ENCODE measurements around the gene NOX3.

NOX3 gene

DNA sequence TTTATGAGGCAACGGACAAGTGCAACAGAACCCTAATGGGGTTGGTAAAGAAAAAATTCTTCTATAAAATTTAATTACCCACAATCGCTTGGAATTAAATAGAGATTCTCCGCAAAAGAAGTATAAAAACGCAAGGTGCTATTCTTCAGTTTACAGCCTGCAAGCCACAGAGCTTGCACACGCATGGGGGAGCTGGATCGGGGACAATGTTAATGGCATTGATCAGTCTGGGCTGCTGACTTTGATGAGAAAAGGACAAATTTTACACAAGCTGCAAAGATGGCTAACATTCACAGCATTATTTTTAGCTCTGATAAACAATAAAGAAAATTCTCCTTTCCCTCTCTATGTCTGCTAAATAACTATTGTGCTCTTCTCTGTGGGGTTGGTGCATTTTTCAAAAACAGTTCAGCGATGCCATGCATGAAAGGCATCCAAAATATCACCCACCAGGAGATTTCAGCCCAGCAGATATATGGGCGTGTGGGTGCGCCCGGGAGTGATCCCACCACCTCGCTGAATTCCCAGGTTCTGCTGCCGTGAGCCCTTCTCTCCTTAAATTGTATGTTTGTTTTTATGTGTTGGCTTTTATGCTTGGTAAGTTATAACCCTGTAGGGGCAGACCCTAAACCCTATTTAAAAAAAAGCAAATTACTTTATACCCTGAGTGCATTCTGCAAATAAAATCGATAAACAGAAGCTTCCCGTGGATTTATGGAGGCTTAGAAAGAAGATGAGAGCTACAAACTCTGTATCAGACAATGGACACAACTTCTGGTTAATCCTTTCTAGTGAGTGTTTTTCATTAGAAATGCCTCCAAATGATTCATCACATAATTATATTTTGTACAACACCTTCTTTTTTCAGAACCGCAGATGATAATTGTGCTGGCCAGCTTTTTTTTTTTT is 55.6 kb downstream of the NOX3 start:
- no peak overlapping the region for H3K9ac ChIP-seq (ENCODE audit: low read depth, low read length)
- H3K27me3 ChIP-seq (ENCODE audit: insufficient read depth, low read length, poor library complexity): no peaks in the 10 kb centered on the region
- no peaks in the 10 kb centered on the region for H3K4me1 ChIP-seq (ENCODE audit: insufficient read depth, low read length)
- H4K20me1 ChIP-seq (ENCODE audit: insufficient read depth, low read length): no peaks in the 10 kb centered on the region
- no peaks in the 10 kb centered on the region for H3K79me2 ChIP-seq (ENCODE audit: insufficient read depth, low read length)
- H3K4me2 ChIP-seq (ENCODE audit: insufficient read depth, low read length): no peak overlapping the region
- no peaks in the 10 kb centered on the region for H3K9me3 ChIP-seq (ENCODE audit: insufficient read depth, low read length, severe bottlenecking)
- TF ChIP-seq, protein P1, sequence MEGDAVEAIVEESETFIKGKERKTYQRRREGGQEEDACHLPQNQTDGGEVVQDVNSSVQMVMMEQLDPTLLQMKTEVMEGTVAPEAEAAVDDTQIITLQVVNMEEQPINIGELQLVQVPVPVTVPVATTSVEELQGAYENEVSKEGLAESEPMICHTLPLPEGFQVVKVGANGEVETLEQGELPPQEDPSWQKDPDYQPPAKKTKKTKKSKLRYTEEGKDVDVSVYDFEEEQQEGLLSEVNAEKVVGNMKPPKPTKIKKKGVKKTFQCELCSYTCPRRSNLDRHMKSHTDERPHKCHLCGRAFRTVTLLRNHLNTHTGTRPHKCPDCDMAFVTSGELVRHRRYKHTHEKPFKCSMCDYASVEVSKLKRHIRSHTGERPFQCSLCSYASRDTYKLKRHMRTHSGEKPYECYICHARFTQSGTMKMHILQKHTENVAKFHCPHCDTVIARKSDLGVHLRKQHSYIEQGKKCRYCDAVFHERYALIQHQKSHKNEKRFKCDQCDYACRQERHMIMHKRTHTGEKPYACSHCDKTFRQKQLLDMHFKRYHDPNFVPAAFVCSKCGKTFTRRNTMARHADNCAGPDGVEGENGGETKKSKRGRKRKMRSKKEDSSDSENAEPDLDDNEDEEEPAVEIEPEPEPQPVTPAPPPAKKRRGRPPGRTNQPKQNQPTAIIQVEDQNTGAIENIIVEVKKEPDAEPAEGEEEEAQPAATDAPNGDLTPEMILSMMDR (IDR thresholded peaks at IDR 0.05; ENCODE audit: borderline replicate concordance, extremely low read depth, low read length, poor library complexity, severe bottlenecking): no peak
- TF ChIP-seq EZH2 (IDR thresholded peaks at IDR 0.05; ENCODE audit: borderline replicate concordance, low read depth, low read length, severe bottlenecking): no peak
- H2AFZ ChIP-seq (ENCODE audit: low read depth, low read length): no peak overlapping the region
- H3K36me3 ChIP-seq (ENCODE audit: insufficient read depth, low read length): no peaks in the 10 kb centered on the region
- DNase-seq (no peak), ATAC-seq (ENCODE audit: insufficient read depth, low read depth) (no peak)
- H3K27ac ChIP-seq (ENCODE audit: low read length): no peak overlapping the region
- no peak overlapping the region for H3K4me3 ChIP-seq (ENCODE audit: low read depth in 1 of 2, low read length in 2 of 2)

DNA sequence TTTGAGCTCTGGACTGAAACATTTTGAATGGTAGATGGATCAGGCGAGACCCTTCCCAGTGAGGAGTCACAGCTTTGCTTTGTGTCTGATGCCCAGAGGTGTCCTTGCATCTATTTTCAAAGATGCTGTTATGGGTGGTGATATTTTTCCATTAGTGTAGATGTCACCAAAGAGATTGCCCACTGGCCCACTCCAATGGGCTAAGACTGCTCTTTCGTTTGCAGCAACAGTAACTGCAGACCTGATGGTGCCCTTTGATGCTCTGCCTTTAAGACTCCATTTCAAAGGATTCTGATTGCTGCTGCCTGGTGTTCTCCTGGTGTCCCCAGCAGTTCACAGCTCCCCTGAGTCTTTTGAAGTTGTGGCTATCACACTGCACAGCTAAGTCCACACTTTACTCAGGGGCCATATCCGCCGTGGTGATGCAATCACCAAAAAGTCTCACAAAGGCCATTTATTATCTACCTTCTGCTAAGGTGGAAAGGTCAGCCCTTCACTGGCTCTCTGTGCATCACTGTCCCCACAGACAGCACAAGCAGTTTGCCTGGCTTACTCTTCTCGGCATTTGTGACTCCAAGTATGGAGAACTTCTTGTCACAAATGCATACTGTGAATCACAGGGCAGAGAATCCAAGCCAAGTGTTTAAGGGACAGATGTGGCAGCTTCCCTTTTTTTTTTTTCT is 56.4 kb downstream of the NOX3 start:
- no peak overlapping the region for H3K27ac ChIP-seq (ENCODE audit: low read length)
- no peaks in the 10 kb centered on the region for H3K79me2 ChIP-seq (ENCODE audit: insufficient read depth, low read length)
- H2AFZ ChIP-seq (ENCODE audit: low read depth, low read length): no peak overlapping the region
- H3K4me2 ChIP-seq (ENCODE audit: insufficient read depth, low read length): no peak overlapping the region
- ATAC-seq (ENCODE audit: insufficient read depth, low read depth) (no peak), DNase-seq (no peak)
- no peaks in the 10 kb centered on the region for H3K9me3 ChIP-seq (ENCODE audit: insufficient read depth, low read length, severe bottlenecking)
- no peaks in the 10 kb centered on the region for H3K27me3 ChIP-seq (ENCODE audit: insufficient read depth, low read length, poor library complexity)
- H3K4me1 ChIP-seq (ENCODE audit: insufficient read depth, low read length): no peaks in the 10 kb centered on the region
- H3K9ac ChIP-seq (ENCODE audit: low read depth, low read length): no peak overlapping the region
- no peaks in the 10 kb centered on the region for H4K20me1 ChIP-seq (ENCODE audit: insufficient read depth, low read length)
- no peak overlapping the region for H3K4me3 ChIP-seq (ENCODE audit: low read depth in 1 of 2, low read length in 2 of 2)
- TF ChIP-seq EZH2 (IDR thresholded peaks at IDR 0.05; ENCODE audit: borderline replicate concordance, low read depth, low read length, severe bottlenecking): no peak
- TF ChIP-seq, protein P1 (IDR thresholded peaks at IDR 0.05; ENCODE audit: borderline replicate concordance, extremely low read depth, low read length, poor library complexity, severe bottlenecking): no peak
- H3K36me3 ChIP-seq (ENCODE audit: insufficient read depth, low read length): no peaks in the 10 kb centered on the region

DNA sequence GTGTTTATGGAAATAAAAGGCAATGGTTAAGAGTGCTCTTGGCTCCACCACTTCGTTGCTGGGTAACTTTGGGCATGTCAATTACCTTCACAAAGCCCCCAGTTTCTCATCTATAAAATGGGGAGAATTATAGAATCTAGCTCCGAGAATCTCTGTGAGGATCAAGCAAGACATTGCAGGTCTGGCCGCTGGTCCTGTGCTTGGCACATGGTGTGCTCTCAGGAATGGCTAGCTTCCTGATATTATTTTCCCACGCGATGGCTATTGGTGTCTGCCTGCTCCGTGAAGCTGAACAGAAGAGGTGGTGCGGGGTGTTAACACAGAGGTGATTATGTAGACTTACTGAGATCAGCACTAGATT is 57.0 kb downstream of the NOX3 start:
- H3K9me3 ChIP-seq (ENCODE audit: insufficient read depth, low read length, severe bottlenecking): no peaks in the 10 kb centered on the region
- no peaks in the 10 kb centered on the region for H4K20me1 ChIP-seq (ENCODE audit: insufficient read depth, low read length)
- H3K4me2 ChIP-seq (ENCODE audit: insufficient read depth, low read length): no peak overlapping the region
- no peak overlapping the region for H3K27ac ChIP-seq (ENCODE audit: low read length)
- H3K4me1 ChIP-seq (ENCODE audit: insufficient read depth, low read length): no peaks in the 10 kb centered on the region
- H3K79me2 ChIP-seq (ENCODE audit: insufficient read depth, low read length): no peaks in the 10 kb centered on the region
- no peak overlapping the region for H3K4me3 ChIP-seq (ENCODE audit: low read depth in 1 of 2, low read length in 2 of 2)
- H3K36me3 ChIP-seq (ENCODE audit: insufficient read depth, low read length): no peaks in the 10 kb centered on the region
- ATAC-seq (ENCODE audit: insufficient read depth, low read depth) (no peak), DNase-seq (no peak)
- no peak overlapping the region for H2AFZ ChIP-seq (ENCODE audit: low read depth, low read length)
- no peaks in the 10 kb centered on the region for H3K27me3 ChIP-seq (ENCODE audit: insufficient read depth, low read length, poor library complexity)
- no peak for TF ChIP-seq EZH2 (IDR thresholded peaks at IDR 0.05; ENCODE audit: borderline replicate concordance, low read depth, low read length, severe bottlenecking)
- TF ChIP-seq, protein P1 (IDR thresholded peaks at IDR 0.05; ENCODE audit: borderline replicate concordance, extremely low read depth, low read length, poor library complexity, severe bottlenecking): no peak
- no peak overlapping the region for H3K9ac ChIP-seq (ENCODE audit: low read depth, low read length)

Data from DND-41 (cell line).